ENCODE results near the gene NCMAP.

DNA sequence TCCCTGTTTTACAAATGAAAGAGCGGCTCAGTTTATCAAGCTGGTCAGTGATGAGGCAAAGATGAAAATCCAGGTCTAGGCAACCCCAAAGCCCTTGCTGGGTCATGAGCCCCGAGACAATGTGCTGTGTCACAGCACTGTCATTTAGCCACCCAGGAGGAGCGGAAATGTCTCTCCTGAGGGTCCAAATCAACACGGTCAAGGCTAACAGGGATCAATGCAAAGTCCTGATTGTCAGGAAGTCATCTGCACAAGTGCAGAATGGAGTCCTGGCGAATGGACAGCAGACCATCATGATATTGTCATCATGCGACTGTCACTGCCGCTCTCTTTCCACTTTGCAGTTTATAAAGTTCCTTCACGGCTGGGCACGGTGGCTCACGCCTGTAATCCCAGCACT is 30.2 kb downstream of the NCMAP start:
- TF ChIP-seq CTCF (conservative IDR thresholded peaks at IDR 0.05; ENCODE audit: low read depth, low read length) (no peak), RAD21 (IDR thresholded peaks at IDR 0.05; ENCODE audit: low read length) (no peak), POLR2A (IDR thresholded peaks at IDR 0.05; ENCODE audit: low read depth, low read length) (no peak), BHLHE40 (IDR thresholded peaks at IDR 0.05; ENCODE audit: low read depth, low read length) (no peak), MXI1 (IDR thresholded peaks at IDR 0.05; ENCODE audit: borderline replicate concordance, low read depth, low read length) (no peak), CHD1 (IDR thresholded peaks at IDR 0.05; ENCODE audit: low read depth, low read length) (no peak)
- TF ChIP-seq, protein P1, sequence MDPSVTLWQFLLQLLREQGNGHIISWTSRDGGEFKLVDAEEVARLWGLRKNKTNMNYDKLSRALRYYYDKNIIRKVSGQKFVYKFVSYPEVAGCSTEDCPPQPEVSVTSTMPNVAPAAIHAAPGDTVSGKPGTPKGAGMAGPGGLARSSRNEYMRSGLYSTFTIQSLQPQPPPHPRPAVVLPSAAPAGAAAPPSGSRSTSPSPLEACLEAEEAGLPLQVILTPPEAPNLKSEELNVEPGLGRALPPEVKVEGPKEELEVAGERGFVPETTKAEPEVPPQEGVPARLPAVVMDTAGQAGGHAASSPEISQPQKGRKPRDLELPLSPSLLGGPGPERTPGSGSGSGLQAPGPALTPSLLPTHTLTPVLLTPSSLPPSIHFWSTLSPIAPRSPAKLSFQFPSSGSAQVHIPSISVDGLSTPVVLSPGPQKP (IDR thresholded peaks at IDR 0.05; ENCODE audit: borderline replicate concordance, low read depth, low read length), result no peak
